ACC112 (cell line): Measurements from ENCODE around the gene UVRAG.

ENCODE experiments used
- H2AFZ ChIP-seq: fragments of 200-600 bp; sonication (generic); one replicate; pipeline ENCODE4 v1.6.0; 2017; ENCODE audit warnings: antibody characterized with exemption, low read length; ENCODE audit not compliant: unreplicated experiment
- H3K27ac ChIP-seq: fragments of 200-600 bp; sonication (generic); 2 replicates; pipeline ENCODE4 v1.5.1; 2014; ENCODE audit warnings: low read depth, mild to moderate bottlenecking, antibody characterized with exemption, low read length, moderate library complexity
- H3K27me3 ChIP-seq: fragments of 200-600 bp; sonication (generic); 2 replicates; pipeline ENCODE4 v1.6.1; 2014; ENCODE audit warnings: mild to moderate bottlenecking, antibody characterized with exemption, low read length, moderate library complexity, mixed read lengths; ENCODE audit not compliant: insufficient read depth
- H3K36me3 ChIP-seq: fragments of 200-600 bp; sonication (generic); 2 replicates; pipeline ENCODE4 v1.6.1; 2016; ENCODE audit warnings: mild to moderate bottlenecking, antibody characterized with exemption, low read length, moderate library complexity, mixed read lengths; ENCODE audit not compliant: insufficient read depth
- H3K4me1 ChIP-seq: fragments of 200-600 bp; sonication (generic); one replicate; pipeline ENCODE4 v1.6.1; 2016; ENCODE audit warnings: low read length, mixed read lengths; ENCODE audit not compliant: insufficient read depth, unreplicated experiment, control insufficient read depth
- H3K4me3 ChIP-seq: fragments of 200-600 bp; sonication (generic); 2 replicates; pipeline ENCODE4 v1.5.1; 2014; ENCODE audit warnings: mild to moderate bottlenecking, low read depth, low read length
- H3K79me2 ChIP-seq: fragments of 200-600 bp; sonication (generic); one replicate; pipeline ENCODE4 v1.6.0; 2016; ENCODE audit warnings: low read length; ENCODE audit not compliant: control insufficient read depth, unreplicated experiment, insufficient read depth

The UVRAG gene

GRCh38 chr11:75775056-75775455 is 40.0 kb upstream of the UVRAG start:
- Histone ChIP-seq H3K36me3 (no peaks in the 10 kb centered on the region), H3K27me3 (no peaks in the 10 kb centered on the region), H3K79me2 (no peaks in the 10 kb centered on the region), H3K4me3 (no peak overlapping the region), H3K27ac (no peak overlapping the region), H2AFZ (no peak overlapping the region), H3K4me1 (peaks cover 34% of the 10 kb centered on the region)

GRCh38 chr11:75776546-75776945 is 38.5 kb upstream of the UVRAG start:
- Histone ChIP-seq H3K4me3 (no peak overlapping the region), H3K36me3 (no peaks in the 10 kb centered on the region), H3K4me1 (peaks cover 21% of the 10 kb centered on the region), H3K79me2 (no peaks in the 10 kb centered on the region), H3K27ac (no peak overlapping the region), H3K27me3 (no peaks in the 10 kb centered on the region), H2AFZ (no peak overlapping the region)

GRCh38 chr11:75777461-75778110 is 37.4 kb upstream of the UVRAG start:
- Histone ChIP-seq H3K27ac (no peak overlapping the region), H3K36me3 (no peaks in the 10 kb centered on the region), H3K27me3 (no peaks in the 10 kb centered on the region), H3K79me2 (no peaks in the 10 kb centered on the region), H3K4me1 (peaks cover 15% of the 10 kb centered on the region), H2AFZ (no peak overlapping the region), H3K4me3 (no peak overlapping the region)

- Histone ChIP-seq H3K36me3 (no peaks in the 10 kb centered on the region), H3K4me1 (peaks cover 24% of the 10 kb centered on the region), H3K27me3 (no peaks in the 10 kb centered on the region), H2AFZ (no peak overlapping the region), H3K4me3 (no peak overlapping the region), H3K27ac (no peak overlapping the region), H3K79me2 (no peaks in the 10 kb centered on the region)
Observed at GRCh38 chr11:75778962-75779361, 36.0 kb upstream of the UVRAG start.

GRCh38 chr11:75779960-75780359 is 35.0 kb upstream of the UVRAG start:
- Histone ChIP-seq H3K4me3 (no peak overlapping the region), H3K27me3 (no peaks in the 10 kb centered on the region), H3K79me2 (no peaks in the 10 kb centered on the region), H3K27ac (no peak overlapping the region), H3K4me1 (peaks cover 24% of the 10 kb centered on the region), H3K36me3 (no peaks in the 10 kb centered on the region), H2AFZ (no peak overlapping the region)

GRCh38 chr11:75780888-75781287 is 34.1 kb upstream of the UVRAG start:
- no peak overlapping the region for H2AFZ ChIP-seq
- no peak overlapping the region for H3K4me3 ChIP-seq
- H3K79me2 ChIP-seq = no peaks in the 10 kb centered on the region
- peaks cover 24% of the 10 kb centered on the region for H3K4me1 ChIP-seq
- no peaks in the 10 kb centered on the region for H3K27me3 ChIP-seq
- no peaks in the 10 kb centered on the region for H3K36me3 ChIP-seq
- H3K27ac ChIP-seq = no peak overlapping the region

GRCh38 chr11:75781296-75781695 is 33.7 kb upstream of the UVRAG start:
- no peak overlapping the region for H3K4me3 ChIP-seq
- H3K79me2 ChIP-seq = no peaks in the 10 kb centered on the region
- no peaks in the 10 kb centered on the region for H3K36me3 ChIP-seq
- H3K27ac ChIP-seq = no peak overlapping the region
- H2AFZ ChIP-seq = no peak overlapping the region
- H3K27me3 ChIP-seq = no peaks in the 10 kb centered on the region
- peaks cover 24% of the 10 kb centered on the region for H3K4me1 ChIP-seq

GRCh38 chr11:75781831-75782230 is 33.2 kb upstream of the UVRAG start:
- H3K79me2 ChIP-seq = no peaks in the 10 kb centered on the region
- no peaks in the 10 kb centered on the region for H3K27me3 ChIP-seq
- peaks cover 22% of the 10 kb centered on the region for H3K4me1 ChIP-seq
- H3K4me3 ChIP-seq = no peak overlapping the region
- H3K36me3 ChIP-seq = no peaks in the 10 kb centered on the region
- H2AFZ ChIP-seq = no peak overlapping the region
- H3K27ac ChIP-seq = no peak overlapping the region

GRCh38 chr11:75782540-75783263 is 32.3 kb upstream of the UVRAG start:
- H2AFZ ChIP-seq = no peak overlapping the region
- H3K4me1 ChIP-seq = peaks cover 14% of the 10 kb centered on the region
- no peaks in the 10 kb centered on the region for H3K27me3 ChIP-seq
- no peaks in the 10 kb centered on the region for H3K79me2 ChIP-seq
- H3K4me3 ChIP-seq = no peak overlapping the region
- no peak overlapping the region for H3K27ac ChIP-seq
- no peaks in the 10 kb centered on the region for H3K36me3 ChIP-seq

- Histone ChIP-seq H3K4me3 (no peak overlapping the region), H3K4me1 (peaks cover 10% of the 10 kb centered on the region), H3K79me2 (no peaks in the 10 kb centered on the region), H3K27ac (no peak overlapping the region), H3K27me3 (no peaks in the 10 kb centered on the region), H3K36me3 (no peaks in the 10 kb centered on the region), H2AFZ (no peak overlapping the region)
Observed at GRCh38 chr11:75783416-75784084, 31.5 kb upstream of the UVRAG start.

- Histone ChIP-seq H2AFZ (no peak overlapping the region), H3K4me1 (peaks cover 10% of the 10 kb centered on the region), H3K79me2 (no peaks in the 10 kb centered on the region), H3K4me3 (no peak overlapping the region), H3K27me3 (no peaks in the 10 kb centered on the region), H3K27ac (no peak overlapping the region), H3K36me3 (no peaks in the 10 kb centered on the region)
Observed at GRCh38 chr11:75784085-75784478, 30.9 kb upstream of the UVRAG start.
